GM12873 (cell line): ENCODE measurements around the gene PIGS.

Experiments used
- TF ChIP-seq, protein P1 (sequence below): IDR thresholded peaks from 2 replicates; pipeline ENCODE4 v1.5.1; 2012; ENCODE audit warnings: low read depth, mild to moderate bottlenecking, moderate library complexity, low read length, control low read depth; ENCODE audit not compliant: insufficient read depth; ENCODE audit errors: missing control alignments

PIGS gene

GRCh38 chr17:28576758-28577465 lies 5.6 kb upstream of the PIGS start, which contains the start of gene ALDOC:
Gene ALDOC (minus strand): TSS chr17:28576895. CDS start chr17:28575532, 1,363 bp downstream.
- TF ChIP-seq, protein P1, sequence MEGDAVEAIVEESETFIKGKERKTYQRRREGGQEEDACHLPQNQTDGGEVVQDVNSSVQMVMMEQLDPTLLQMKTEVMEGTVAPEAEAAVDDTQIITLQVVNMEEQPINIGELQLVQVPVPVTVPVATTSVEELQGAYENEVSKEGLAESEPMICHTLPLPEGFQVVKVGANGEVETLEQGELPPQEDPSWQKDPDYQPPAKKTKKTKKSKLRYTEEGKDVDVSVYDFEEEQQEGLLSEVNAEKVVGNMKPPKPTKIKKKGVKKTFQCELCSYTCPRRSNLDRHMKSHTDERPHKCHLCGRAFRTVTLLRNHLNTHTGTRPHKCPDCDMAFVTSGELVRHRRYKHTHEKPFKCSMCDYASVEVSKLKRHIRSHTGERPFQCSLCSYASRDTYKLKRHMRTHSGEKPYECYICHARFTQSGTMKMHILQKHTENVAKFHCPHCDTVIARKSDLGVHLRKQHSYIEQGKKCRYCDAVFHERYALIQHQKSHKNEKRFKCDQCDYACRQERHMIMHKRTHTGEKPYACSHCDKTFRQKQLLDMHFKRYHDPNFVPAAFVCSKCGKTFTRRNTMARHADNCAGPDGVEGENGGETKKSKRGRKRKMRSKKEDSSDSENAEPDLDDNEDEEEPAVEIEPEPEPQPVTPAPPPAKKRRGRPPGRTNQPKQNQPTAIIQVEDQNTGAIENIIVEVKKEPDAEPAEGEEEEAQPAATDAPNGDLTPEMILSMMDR, result no peak

DNA sequence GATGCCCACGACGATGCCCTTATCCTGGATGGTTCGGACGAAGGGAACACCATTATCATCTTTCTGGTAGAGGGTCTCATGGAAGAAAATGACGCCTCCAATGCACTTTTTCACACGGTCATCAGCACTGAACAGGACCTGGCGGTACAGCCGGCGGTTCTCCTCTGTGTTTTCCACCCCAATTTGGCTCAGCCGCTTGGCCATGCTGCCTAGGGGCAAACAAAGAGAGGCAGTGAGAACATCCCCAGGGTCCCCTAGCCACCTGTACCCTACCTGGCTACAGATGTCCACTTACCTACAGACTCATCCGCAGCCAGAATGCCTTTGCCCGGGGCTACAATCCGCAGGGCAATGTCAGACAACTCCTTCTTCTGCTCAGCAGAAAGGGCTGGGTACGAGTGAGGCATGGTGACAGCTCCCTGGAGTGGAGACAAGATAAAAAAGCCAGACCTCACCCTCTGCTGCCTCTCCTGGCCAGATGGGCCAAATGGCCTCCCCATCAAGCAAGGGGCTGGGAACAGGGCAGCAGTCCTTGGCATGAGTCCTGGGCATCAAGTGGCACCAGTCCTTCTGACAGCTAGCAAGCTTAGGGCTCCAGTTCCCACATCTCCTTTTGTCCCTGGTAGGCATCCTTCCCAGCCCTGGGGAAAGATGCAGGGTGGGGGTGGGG lies 3.9 kb upstream of the PIGS start:
- TF ChIP-seq, protein P1, result peak; percentile 39

DNA sequence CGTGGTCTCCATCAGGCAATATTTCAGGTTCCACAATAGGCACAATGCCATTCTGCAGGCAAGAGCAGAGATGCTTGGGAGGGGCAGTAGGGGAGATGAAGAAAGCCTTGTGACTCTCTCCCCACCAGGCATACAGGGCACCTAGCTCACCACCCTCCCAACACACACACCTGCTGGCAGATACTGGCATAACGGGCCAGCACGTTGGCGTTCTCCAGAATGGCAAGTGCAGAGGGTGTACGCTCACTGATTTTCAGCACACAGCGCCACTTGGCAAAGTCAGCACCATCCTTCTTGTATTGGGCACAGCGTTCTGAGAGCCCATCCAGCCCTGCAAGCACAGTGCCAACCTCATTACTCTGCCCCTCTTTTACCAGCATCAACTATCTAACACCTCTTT lies 3.2 kb upstream of the PIGS start:
- TF ChIP-seq, protein P1, result peak; percentile 36

- TF ChIP-seq, protein P1, result no peak
Measured at GRCh38 chr17:28573966-28574480, 2.7 kb upstream of the PIGS start.

DNA sequence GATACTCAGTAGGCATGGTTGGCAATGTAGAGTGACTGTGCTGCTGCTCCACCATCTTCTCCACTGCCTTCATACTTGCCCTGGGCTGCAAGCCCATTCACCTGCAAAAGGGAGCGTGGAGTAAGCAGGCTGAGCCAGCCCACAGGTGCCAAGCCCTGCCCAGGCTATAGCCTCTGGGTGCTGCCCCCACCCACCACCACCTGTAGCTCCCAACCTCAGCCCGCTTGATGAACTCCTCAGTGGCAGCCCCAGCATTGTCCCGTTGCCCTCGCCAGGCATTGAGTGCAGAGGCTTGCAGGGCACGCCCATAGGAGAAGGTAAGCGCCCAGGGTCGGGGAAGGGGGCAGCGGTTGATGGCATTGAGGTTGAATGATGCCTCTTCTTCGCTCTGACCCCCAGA lies 2.2 kb upstream of the PIGS start:
- TF ChIP-seq, protein P1, result no peak

DNA sequence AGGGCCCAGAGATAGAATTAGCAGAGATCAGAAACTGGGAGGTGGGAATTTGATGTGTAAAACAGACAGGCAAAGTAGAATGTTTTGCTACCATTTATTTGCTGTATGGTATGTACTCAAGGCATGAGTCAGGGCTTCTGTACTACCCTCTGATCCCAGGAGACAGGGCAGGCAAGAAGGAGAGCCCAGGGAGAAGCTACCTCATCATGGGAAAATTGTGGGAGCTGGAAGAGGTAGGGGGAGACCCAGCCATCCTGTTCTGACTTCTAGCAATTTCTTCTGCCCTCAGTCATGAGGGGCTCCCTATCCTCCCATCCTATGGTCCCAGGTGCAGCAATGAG lies 1.7 kb upstream of the PIGS start:
- TF ChIP-seq, protein P1, result no peak

GRCh38 chr17:28572259-28573039 lies 1.1 kb upstream of the PIGS start:
- TF ChIP-seq, protein P1, result no peak
